Measurements from ENCODE around the gene CPVL.
"Not testable (repeated sequence)": the region's sequence is repeated elsewhere in the genome, so short reads cannot be mapped to it uniquely, and the experiment has no call there.

Gene CPVL

GRCh38 chr7:29122759-29123158 lies 23.6 kb downstream of the CPVL start:
- Mint-ChIP-seq H3K27me3 (peaks cover 6 to 17% of the 10 kb centered on the region in 2 donors), H3K4me3 (no peak overlapping the region), H3K4me1 (ENCODE audit: low read depth in 2 of 2) (no peaks in the 10 kb centered on the region), H3K27ac (peak overlapping the region in 1 of 2 donors; percentile 3), H3K36me3 (ENCODE audit: insufficient read depth) (no peaks in the 10 kb centered on the region), H3K9me3 (no peaks in the 10 kb centered on the region)
- DNase-seq: no peak
- ATAC-seq (replicated peaks): no peak

- no peaks in the 10 kb centered on the region for H3K9me3 Mint-ChIP-seq
Measured at GRCh38 chr7:29122081-29122480, 24.3 kb downstream of the CPVL start.

GRCh38 chr7:29120955-29121354 lies 25.4 kb downstream of the CPVL start:
- Mint-ChIP-seq H3K4me3 (no peak overlapping the region), H3K27me3 (peaks cover 6 to 17% of the 10 kb centered on the region in 2 donors), H3K9me3 (no peaks in the 10 kb centered on the region), H3K27ac (no peak overlapping the region), H3K36me3 (ENCODE audit: insufficient read depth) (no peaks in the 10 kb centered on the region), H3K4me1 (ENCODE audit: low read depth in 2 of 2) (no peaks in the 10 kb centered on the region)
- DNase-seq (no peak), ATAC-seq (replicated peaks) (no peak)

More at GRCh38 chr7:29122081-29122480, 24.3 kb downstream of the CPVL start:
- Mint-ChIP-seq H3K27ac (peak overlapping the region in 1 of 2 donors; percentile 3), H3K27me3 (peaks cover 6 to 17% of the 10 kb centered on the region in 2 donors), H3K4me3 (no peak overlapping the region), H3K4me1 (ENCODE audit: low read depth in 2 of 2) (no peaks in the 10 kb centered on the region), H3K36me3 (ENCODE audit: insufficient read depth) (no peaks in the 10 kb centered on the region)
- ATAC-seq (replicated peaks) (no peak), DNase-seq (no peak)

- ATAC-seq (replicated peaks): no peak
- Mint-ChIP-seq H3K27ac (no peak overlapping the region), H3K36me3 (ENCODE audit: insufficient read depth) (no peaks in the 10 kb centered on the region), H3K27me3 (peaks cover 18 to 24% of the 10 kb centered on the region in 2 donors), H3K4me3 (no peak overlapping the region), H3K4me1 (ENCODE audit: low read depth in 2 of 2) (no peaks in the 10 kb centered on the region), H3K9me3 (no peaks in the 10 kb centered on the region)
- no peak for DNase-seq
Measured at GRCh38 chr7:29119538-29119937, 26.8 kb downstream of the CPVL start.

- ATAC-seq (replicated peaks) (no peak), DNase-seq (no peak)
- Mint-ChIP-seq H3K4me3 (no peak overlapping the region), H3K36me3 (ENCODE audit: insufficient read depth) (no peaks in the 10 kb centered on the region), H3K9me3 (no peaks in the 10 kb centered on the region), H3K27me3 (peaks cover 18 to 26% of the 10 kb centered on the region in 2 donors), H3K27ac (no peak overlapping the region), H3K4me1 (ENCODE audit: low read depth in 2 of 2) (peaks cover 4 to 6% of the 10 kb centered on the region in 2 donors)
Measured at GRCh38 chr7:29116361-29117200, 29.8 kb downstream of the CPVL start.

- H3K4me1 Mint-ChIP-seq (ENCODE audit: low read depth in 2 of 2): peaks cover 4 to 6% of the 10 kb centered on the region in 2 donors
- no peak overlapping the region for H3K4me3 Mint-ChIP-seq
- H3K27ac Mint-ChIP-seq: no peak overlapping the region
- H3K9me3 Mint-ChIP-seq: no peaks in the 10 kb centered on the region
- H3K27me3 Mint-ChIP-seq: peaks cover 18 to 33% of the 10 kb centered on the region in 2 donors
- DNase-seq (no peak), ATAC-seq (replicated peaks) (no peak)
- H3K36me3 Mint-ChIP-seq (ENCODE audit: insufficient read depth): no peaks in the 10 kb centered on the region
Measured at GRCh38 chr7:29115753-29116152, 30.6 kb downstream of the CPVL start.

GRCh38 chr7:29115130-29115687 lies 31.1 kb downstream of the CPVL start:
- Mint-ChIP-seq H3K4me1 (ENCODE audit: low read depth in 2 of 2) (peaks cover 4 to 6% of the 10 kb centered on the region in 2 donors), H3K36me3 (ENCODE audit: insufficient read depth) (no peaks in the 10 kb centered on the region), H3K27me3 (peaks cover 18 to 33% of the 10 kb centered on the region in 2 donors), H3K27ac (no peak overlapping the region), H3K9me3 (no peaks in the 10 kb centered on the region), H3K4me3 (no peak overlapping the region)
- ATAC-seq (replicated peaks): no peak
- no peak for DNase-seq

GRCh38 chr7:29114266-29114665 lies 32.1 kb downstream of the CPVL start:
- H3K27me3 Mint-ChIP-seq: peaks cover 26 to 32% of the 10 kb centered on the region in 2 donors
- H3K36me3 Mint-ChIP-seq (ENCODE audit: insufficient read depth); H3K4me3 Mint-ChIP-seq; H3K27ac Mint-ChIP-seq; H3K4me1 Mint-ChIP-seq (ENCODE audit: low read depth in 2 of 2); DNase-seq; H3K9me3 Mint-ChIP-seq; ATAC-seq (replicated peaks): not testable (repeated sequence)

- ATAC-seq (replicated peaks) (no peak), DNase-seq (no peak)
- Mint-ChIP-seq H3K4me1 (ENCODE audit: low read depth in 2 of 2) (peaks cover 4 to 6% of the 10 kb centered on the region in 2 donors), H3K9me3 (no peaks in the 10 kb centered on the region), H3K27me3 (peaks cover 22 to 29% of the 10 kb centered on the region in 2 donors), H3K4me3 (no peak overlapping the region), H3K36me3 (ENCODE audit: insufficient read depth) (no peaks in the 10 kb centered on the region), H3K27ac (no peak overlapping the region)
Measured at GRCh38 chr7:29113384-29114102, 32.8 kb downstream of the CPVL start.

- H3K36me3 Mint-ChIP-seq (ENCODE audit: insufficient read depth): no peaks in the 10 kb centered on the region
- peaks cover 22 to 26% of the 10 kb centered on the region in 2 donors for H3K27me3 Mint-ChIP-seq
- peaks cover 4 to 6% of the 10 kb centered on the region in 2 donors for H3K4me1 Mint-ChIP-seq (ENCODE audit: low read depth in 2 of 2)
- DNase-seq: no peak
- no peaks in the 10 kb centered on the region for H3K9me3 Mint-ChIP-seq
- H3K4me3 Mint-ChIP-seq: no peak overlapping the region
- no peak for ATAC-seq (replicated peaks)
- H3K27ac Mint-ChIP-seq: no peak overlapping the region
Measured at GRCh38 chr7:29112721-29113120, 33.6 kb downstream of the CPVL start.

- H3K4me1 Mint-ChIP-seq (ENCODE audit: low read depth in 2 of 2): peaks cover 4 to 6% of the 10 kb centered on the region in 2 donors
- DNase-seq: no peak
- no peaks in the 10 kb centered on the region for H3K36me3 Mint-ChIP-seq (ENCODE audit: insufficient read depth)
- no peak for ATAC-seq (replicated peaks)
- H3K27me3 Mint-ChIP-seq: peaks cover 13 to 22% of the 10 kb centered on the region in 2 donors
- H3K27ac Mint-ChIP-seq: no peak overlapping the region
- H3K9me3 Mint-ChIP-seq: no peaks in the 10 kb centered on the region
- H3K4me3 Mint-ChIP-seq: no peak overlapping the region
Measured at GRCh38 chr7:29109899-29110298, 36.4 kb downstream of the CPVL start.

GRCh38 chr7:29109358-29109757 lies 37.0 kb downstream of the CPVL start:
- Mint-ChIP-seq H3K4me1 (ENCODE audit: low read depth in 2 of 2) (peaks cover 4 to 6% of the 10 kb centered on the region in 2 donors), H3K27ac (no peak overlapping the region), H3K9me3 (no peaks in the 10 kb centered on the region), H3K36me3 (ENCODE audit: insufficient read depth) (no peaks in the 10 kb centered on the region), H3K27me3 (peaks cover 9 to 19% of the 10 kb centered on the region in 2 donors), H3K4me3 (no peak overlapping the region)
- ATAC-seq (replicated peaks) (no peak), DNase-seq (no peak)

- Mint-ChIP-seq H3K4me3 (no peak overlapping the region), H3K27ac (no peak overlapping the region), H3K36me3 (ENCODE audit: insufficient read depth) (no peaks in the 10 kb centered on the region), H3K4me1 (ENCODE audit: low read depth in 2 of 2) (peaks cover 0 to 4% of the 10 kb centered on the region in 2 donors), H3K9me3 (no peaks in the 10 kb centered on the region), H3K27me3 (peaks cover 9 to 19% of the 10 kb centered on the region in 2 donors)
- DNase-seq: no peak
- ATAC-seq (replicated peaks): no peak
Measured at GRCh38 chr7:29107056-29107455, 39.3 kb downstream of the CPVL start.

All from effector memory CD8-positive, alpha-beta T cell (primary cell).